ENCODE measurements around the gene SYT3. TPM values are rescaled to one million over a fixed set of nuclear protein-coding genes. Genes with fewer than 3 reads are reported as not detected.

SYT3 gene
- total and polyA plus RNA-seq, 2 of the 8 experiments (the other 6 are each of a cell fraction or from before 2014, with no cell fraction given): 6.7 to 17.3 TPM

GRCh38 chr19:50599427-50599826 lies 40.3 kb downstream of the SYT3 start:
- no peak overlapping the region for H3K27ac ChIP-seq (ENCODE audit: low read depth, low read length)
- no peak overlapping the region for H2BK15ac ChIP-seq (ENCODE audit: low read length)
- no peak overlapping the region for H4K5ac ChIP-seq (ENCODE audit: insufficient read length, low read depth, low read length)
- no peaks in the 10 kb centered on the region for H4K20me1 ChIP-seq (replicated peaks in 1 of 2; ENCODE audit: control insufficient read depth in 1 of 2, insufficient read depth in 2 of 2, low read length in 2 of 2)
- H2BK5ac ChIP-seq (ENCODE audit: low read depth, low read length): no peak overlapping the region
- no peak overlapping the region for H3K9ac ChIP-seq (replicated peaks in 1 of 4; ENCODE audit: extremely low read depth in 1 of 4, low read depth in 3 of 4, low read length in 3 of 4)
- no peaks in the 10 kb centered on the region for H3K23me2 ChIP-seq (ENCODE audit: low read depth, low read length)
- H3K18ac ChIP-seq (ENCODE audit: extremely low read depth, low read length): no peak overlapping the region
- no peak for FAIRE-seq
- H3K4me1 ChIP-seq (replicated peaks in 1 of 4; ENCODE audit: control insufficient read depth in 3 of 4, insufficient read depth in 4 of 4, low read length in 3 of 4): no peaks in the 10 kb centered on the region
- POLR2A ChIA-PET (ENCODE audit: partially characterized antibody): no interaction called here
- no peaks in the 10 kb centered on the region for H3K79me1 ChIP-seq (ENCODE audit: low read depth, low read length)
- 90% methylated on average over 9 of the region's 9 CpGs; no CpG with 5 or more reads in 1 of the 2 experiments for WGBS, 2 experiments (ENCODE audit: extremely low coverage in 1 of 2, insufficient coverage in 1 of 2, insufficient read length in 1 of 2, insufficient replicate concordance in 2 of 2, low coverage in 1 of 2, low lambda C conversion rate in 2 of 2, missing lambda C conversion rate in 1 of 2)
- H3K36me3 ChIP-seq (ENCODE audit: control insufficient read depth in 2 of 4, insufficient read depth in 4 of 4, low read length in 3 of 4): no peaks in the 10 kb centered on the region
- CTCF ChIA-PET (ENCODE audit: partially characterized antibody): interaction anchor here (1.1 to 2.6 kb wide), 2 partner anchors 29 to 43 kb away, joined by 3 to 8 read pairs; no protein-coding TSS in a partner anchor
- no peak overlapping the region for H3K23ac ChIP-seq (ENCODE audit: insufficient read length)
- H3K14ac ChIP-seq (ENCODE audit: insufficient read length): no peak overlapping the region
- H4K8ac ChIP-seq (ENCODE audit: extremely low read depth, insufficient read depth, low read length): no peak overlapping the region
- H2AK5ac ChIP-seq (ENCODE audit: low read depth, low read length): no peak overlapping the region
- H2BK20ac ChIP-seq (ENCODE audit: low read length): no peak overlapping the region
- H3K4me2 ChIP-seq (ENCODE audit: insufficient read depth in 1 of 2, low read depth in 2 of 2, low read length in 2 of 2): no peak overlapping the region
- H3K79me2 ChIP-seq (ENCODE audit: control insufficient read depth in 1 of 2, insufficient read depth in 2 of 2, low read length in 2 of 2): no peaks in the 10 kb centered on the region
- H4K91ac ChIP-seq (replicated peaks; ENCODE audit: insufficient read length, low read length): no peak overlapping the region
- no peak for DNase-seq (ENCODE audit: low read depth in 1 of 2, low spot score in 2 of 2)
- H3K27me3 ChIP-seq (replicated peaks in 1 of 4; ENCODE audit: control insufficient read depth in 3 of 4, extremely low read depth in 1 of 4, insufficient read depth in 3 of 4, low read length in 3 of 4): peaks cover 0 to 13% (median 12%) of the 10 kb centered on the region in 4 experiments; a peak in 4 of 7 replicates
- H2BK12ac ChIP-seq (ENCODE audit: low read depth, low read length): no peak overlapping the region
- no peaks in the 10 kb centered on the region for H3K9me3 ChIP-seq (ENCODE audit: insufficient read depth in 2 of 2, low read depth in 1 of 2, low read length in 1 of 2)
- no peak overlapping the region for H2AFZ ChIP-seq (ENCODE audit: low read length)
- H3K56ac ChIP-seq (replicated peaks; ENCODE audit: insufficient read length, low read depth, low read length): no peak overlapping the region
- no peak overlapping the region for H3K4ac ChIP-seq (replicated peaks; ENCODE audit: insufficient read length, low read depth, low read length)
- H2BK120ac ChIP-seq (replicated peaks; ENCODE audit: low read depth, low read length): no peak overlapping the region
- TF ChIP-seq RAD21 (IDR thresholded peaks at IDR 0.05 in 1 of 2, conservative IDR thresholded peaks at IDR 0.05 in 1 of 2; ENCODE audit: low read depth in 2 of 2, low read length in 2 of 2) (no peak), CEBPB (IDR thresholded peaks at IDR 0.05; ENCODE audit: low read depth, low read length) (no peak), NRF1 (IDR thresholded peaks at IDR 0.05; ENCODE audit: low read depth, low read length) (no peak), GTF2F1 (IDR thresholded peaks at IDR 0.05; ENCODE audit: borderline replicate concordance, low read depth, low read length) (no peak), GABPA (IDR thresholded peaks at IDR 0.05; ENCODE audit: borderline replicate concordance, insufficient read depth, low read length) (no peak), SIN3A (conservative IDR thresholded peaks at IDR 0.05 in 1 of 2, IDR thresholded peaks at IDR 0.05 in 1 of 2; ENCODE audit: low read depth in 1 of 2, low read length in 2 of 2) (no peak), KDM4A (IDR thresholded peaks at IDR 0.05; ENCODE audit: low read depth, low read length, severe bottlenecking) (no peak), TEAD4 (IDR thresholded peaks at IDR 0.05; ENCODE audit: low read depth, low read length) (no peak), ATF2 (IDR thresholded peaks at IDR 0.05; ENCODE audit: low read length) (no peak), SIX5 (IDR thresholded peaks at IDR 0.05; ENCODE audit: low read depth, low read length) (no peak), POLR2AphosphoS5 (IDR thresholded peaks at IDR 0.05; ENCODE audit: low read depth, low read length) (no peak), RXRA (IDR thresholded peaks at IDR 0.05; ENCODE audit: insufficient read depth, low read depth, low read length) (no peak)
- no peak overlapping the region for H3K4me3 ChIP-seq (ENCODE audit: extremely low read depth in 1 of 4, insufficient read depth in 2 of 4, low read depth in 3 of 4, low read length in 4 of 4)

Measured in H1 (cell line).